Naive thymus-derived CD8-positive, alpha-beta T cell (primary cell): ENCODE results near the gene POR. TPM values are rescaled to one million over a fixed set of nuclear protein-coding genes. Genes with fewer than 3 reads are reported as not detected.
"Not testable (repeated sequence)": the region's sequence is repeated elsewhere in the genome, so short reads cannot be mapped to it uniquely, and the experiment has no call there.

Source experiments
- ATAC-seq, 2 donors: fragments of 150-1000 bp; cut with Tn5 transposase in 1 of 2; sonication (Bioruptor Pico), chemical (Tn5 transposase) in 1 of 2; 1 replicate in 1 of 2; 2 replicates in 1 of 2; pipeline ENCODE4 v1.10.0; 2021; ENCODE audit warnings: mild to moderate bottlenecking in 2 of 2, moderate library complexity in 2 of 2
- POLR2A ChIA-PET: fragments of 350-600 bp; sonication (Branson Sonifier 250); formaldehyde crosslinking; loops from one replicate; lab custom pipeline; 2021; ENCODE audit warnings: antibody characterized with exemption; lab: Charles Lee
- DNase-seq, 10 donors: peaks; one replicate each; pipeline versions ENCODE4 v3.0.0 to v3.0.0-alpha.2; 2020 to 2022
- H3K27ac Mint-ChIP-seq, 10 donors: one replicate each; pipeline ENCODE4 v1.8.0; 2020 to 2022; ENCODE audit warnings: mild to moderate bottlenecking in 10 of 10, mixed read lengths in 10 of 10, moderate library complexity in 4 of 10, inconsistent platforms in 1 of 10
- H3K27me3 Mint-ChIP-seq, 5 donors: one replicate each; pipeline ENCODE4 v1.8.0; 2021 to 2022; ENCODE audit warnings: mixed read lengths in 5 of 5
- H3K36me3 Mint-ChIP-seq, 3 donors: one replicate each; pipeline ENCODE4 v1.8.0; 2020 to 2022; ENCODE audit warnings: mixed read lengths in 3 of 3, mild to moderate bottlenecking in 2 of 3, inconsistent platforms in 1 of 3
- H3K4me1 Mint-ChIP-seq, 4 donors: one replicate each; pipeline ENCODE4 v1.8.0; 2021 to 2022; ENCODE audit warnings: mixed read lengths in 4 of 4
- H3K4me3 Mint-ChIP-seq, 10 donors: one replicate each; pipeline ENCODE4 v1.8.0; 2020 to 2022; ENCODE audit warnings: mild to moderate bottlenecking in 10 of 10, mixed read lengths in 10 of 10, moderate library complexity in 6 of 10, inconsistent platforms in 1 of 10
- H3K9me3 Mint-ChIP-seq, 9 donors: one replicate each; pipeline ENCODE4 v1.8.0; 2020 to 2022; ENCODE audit warnings: mixed read lengths in 9 of 9, mild to moderate bottlenecking in 3 of 9, inconsistent platforms in 1 of 9, moderate library complexity in 1 of 9
- polyA plus RNA-seq, 3 donors: library from polyadenylated mRNA; unstranded; fragments of 300-500 nt; fragmentation: Illumina TruSeq; gene quantifications; one replicate each; pipeline ENCODE4 v1.2.3, GENCODE V29; 2021
- total RNA-seq, 8 experiments: library from RNA in 2 of 8; stranded (reverse) in 2 of 8; gene quantifications; one replicate each; pipeline ENCODE4 v1.2.3 and lab custom pipeline; 2021 to 2026

The POR gene
- total and polyA plus RNA-seq, 5 experiments from 2014 or later, result 32.6 to 80.3 (median 51.0) TPM

- POLR2A ChIA-PET, result interaction anchor here (1.1 kb wide), 1 partner anchor 39 kb away, joined by 3 read pairs; the partner anchor contains the start of gene POR
- DNase-seq (no peak), ATAC-seq (no peak)
- Mint-ChIP-seq H3K9me3 (no peaks in the 10 kb centered on the region), H3K36me3 (peaks cover 0 to 9% (median 0%) of the 10 kb centered on the region in 3 donors), H3K27ac (peak overlapping the region in 1 of 10 donors; percentile 65), H3K27me3 (no peaks in the 10 kb centered on the region), H3K4me3 (peak overlapping the region in 2 of 10 donors; percentile 11 to 60), H3K4me1 (peaks cover 17 to 31% (median 28%) of the 10 kb centered on the region in 4 donors)
Observed at GRCh38 chr7:75876126-75876881, 38.7 kb upstream of the POR start.

- H3K27ac Mint-ChIP-seq, result peak overlapping the region; percentile 92 to 98 (median 96)
- H3K36me3 Mint-ChIP-seq, result peaks cover 0 to 28% (median 8%) of the 10 kb centered on the region in 3 donors
- no peaks in the 10 kb centered on the region for H3K27me3 Mint-ChIP-seq
- ATAC-seq (peak; percentile 27 to 46), DNase-seq (no peak)
- H3K9me3 Mint-ChIP-seq, result no peaks in the 10 kb centered on the region
- H3K4me1 Mint-ChIP-seq, result peaks cover 21 to 41% (median 37%) of the 10 kb centered on the region in 4 donors
- POLR2A ChIA-PET, result interaction anchor here (0.6 to 2.9 kb wide), 5 partner anchors 37 to 819 kb away, joined by 3 to 33 read pairs (median 4); partner anchors contain the start of genes MDH2, POR and STYXL1
- peak overlapping the region; percentile 93 to 99 (median 96) for H3K4me3 Mint-ChIP-seq
Observed at GRCh38 chr7:75878312-75878768, 36.6 kb upstream of the POR start.

- peak; percentile 90 for ATAC-seq
- POLR2A ChIA-PET, result interaction anchor here (0.6 to 2.9 kb wide), 6 partner anchors 12 to 820 kb away, joined by 3 to 33 read pairs (median 4); partner anchors contain the start of genes MDH2, POR and STYXL1
Observed at GRCh38 chr7:75878769-75879611, 36.0 kb upstream of the POR start, which contains the start of gene RHBDD2. RHBDD2 (plus strand) TSS chr7:75879034; CDS start chr7:75879083, 49 bp downstream.

GRCh38 chr7:75879771-75880184, 35.2 kb upstream of the POR start:
- peak in 8 of 10 donors; percentile 37 to 68 (median 50) for DNase-seq
- H3K9me3 Mint-ChIP-seq, result no peaks in the 10 kb centered on the region
- no peaks in the 10 kb centered on the region for H3K27me3 Mint-ChIP-seq
- H3K4me1 Mint-ChIP-seq, result peaks cover 21 to 44% (median 38%) of the 10 kb centered on the region in 4 donors
- POLR2A ChIA-PET, result interaction anchor here (1.1 to 2.9 kb wide), 2 partner anchors 12 to 35 kb away, joined by 5 to 33 read pairs; partner anchors contain the start of gene POR
- H3K27ac Mint-ChIP-seq, result peak overlapping the region; percentile 92 to 98 (median 97)
- H3K4me3 Mint-ChIP-seq, result peak overlapping the region; percentile 93 to 99 (median 96)
- H3K36me3 Mint-ChIP-seq, result peaks cover 0 to 42% (median 15%) of the 10 kb centered on the region in 3 donors
- peak; percentile 20 to 52 for ATAC-seq

More at GRCh38 chr7:75878769-75879611, 36.0 kb upstream of the POR start, which contains the start of gene RHBDD2:
- Mint-ChIP-seq H3K27me3 (no peaks in the 10 kb centered on the region), H3K27ac (peak within 1 kb of the TSS; percentile 92 to 98 (median 97)), H3K36me3 (peaks cover 0 to 34% (median 11%) of the 10 kb centered on the region in 3 donors), H3K9me3 (no peaks in the 10 kb centered on the region), H3K4me3 (peak within 1 kb of the TSS; percentile 93 to 99 (median 96)), H3K4me1 (peaks cover 21 to 44% (median 37%) of the 10 kb centered on the region in 4 donors)
- DNase-seq, result peak; percentile 82 to 98 (median 94)

- Mint-ChIP-seq H3K27me3 (no peaks in the 10 kb centered on the region), H3K9me3 (no peaks in the 10 kb centered on the region), H3K36me3 (peaks cover 0 to 45% (median 15%) of the 10 kb centered on the region in 3 donors), H3K4me1 (peaks cover 21 to 44% (median 38%) of the 10 kb centered on the region in 4 donors), H3K27ac (peak overlapping the region; percentile 88 to 98 (median 96)), H3K4me3 (peak overlapping the region; percentile 93 to 99 (median 96))
- peak; percentile 4 to 9 for ATAC-seq
- peak in 1 of 10 donors; percentile 4 for DNase-seq
- POLR2A ChIA-PET, result interaction anchor here (1.1 to 2.9 kb wide), 3 partner anchors 11 to 35 kb away, joined by 3 to 33 read pairs (median 5); partner anchors contain the start of gene POR
Observed at GRCh38 chr7:75880242-75880641, 34.7 kb upstream of the POR start.

GRCh38 chr7:75881436-75882095, 33.4 kb upstream of the POR start:
- no peaks in the 10 kb centered on the region for H3K27me3 Mint-ChIP-seq
- peak overlapping the region in 4 of 10 donors; percentile 34 to 52 (median 38) for H3K4me3 Mint-ChIP-seq
- H3K4me1 Mint-ChIP-seq, result peaks cover 21 to 44% (median 39%) of the 10 kb centered on the region in 4 donors
- H3K36me3 Mint-ChIP-seq, result peaks cover 0 to 58% (median 18%) of the 10 kb centered on the region in 3 donors
- POLR2A ChIA-PET, result interaction anchor here (1.7 kb wide), 1 partner anchor 17 kb away, joined by 3 read pairs; no protein-coding TSS in a partner anchor
- no peak for DNase-seq
- no peaks in the 10 kb centered on the region for H3K9me3 Mint-ChIP-seq
- no peak for ATAC-seq
- peak overlapping the region in 7 of 10 donors; percentile 14 to 91 (median 70) for H3K27ac Mint-ChIP-seq

- H3K27ac Mint-ChIP-seq, ATAC-seq: not testable (repeated sequence)
Observed at GRCh38 chr7:75883265-75883824, 31.6 kb upstream of the POR start.

GRCh38 chr7:75884476-75884875, 30.5 kb upstream of the POR start:
- no peak for DNase-seq
- no peak for ATAC-seq
- Mint-ChIP-seq H3K4me1 (peaks cover 16 to 36% (median 29%) of the 10 kb centered on the region in 4 donors), H3K27ac (peak overlapping the region in 1 of 10 donors; percentile 37), H3K9me3 (no peaks in the 10 kb centered on the region), H3K27me3 (no peaks in the 10 kb centered on the region), H3K36me3 (peaks cover 0 to 80% (median 18%) of the 10 kb centered on the region in 3 donors), H3K4me3 (no peak overlapping the region)
- POLR2A ChIA-PET, result interaction anchor here (1.0 kb wide), 1 partner anchor 29 kb away, joined by 3 read pairs; no protein-coding TSS in a partner anchor

More at GRCh38 chr7:75883265-75883824, 31.6 kb upstream of the POR start:
- H3K4me1 Mint-ChIP-seq, result peaks cover 18 to 40% (median 32%) of the 10 kb centered on the region in 4 donors
- H3K9me3 Mint-ChIP-seq, DNase-seq, POLR2A ChIA-PET, H3K27me3 Mint-ChIP-seq, H3K4me3 Mint-ChIP-seq: not testable (repeated sequence)
- H3K36me3 Mint-ChIP-seq, result peaks cover 0 to 73% (median 18%) of the 10 kb centered on the region in 3 donors

GRCh38 chr7:75885036-75885435, 29.9 kb upstream of the POR start:
- POLR2A ChIA-PET, result interaction anchor here (0.5 to 1.0 kb wide), 2 partner anchors 29 to 76 kb away, joined by 3 to 4 read pairs; no protein-coding TSS in a partner anchor
- Mint-ChIP-seq H3K4me3 (no peak overlapping the region), H3K36me3 (peaks cover 0 to 80% (median 18%) of the 10 kb centered on the region in 3 donors), H3K27me3 (no peaks in the 10 kb centered on the region), H3K4me1 (peaks cover 11 to 31% (median 24%) of the 10 kb centered on the region in 4 donors), H3K27ac (peak overlapping the region in 1 of 10 donors; percentile 37), H3K9me3 (no peaks in the 10 kb centered on the region)
- ATAC-seq (no peak), DNase-seq (no peak)

- H3K27me3 Mint-ChIP-seq, result no peaks in the 10 kb centered on the region
- H3K4me3 Mint-ChIP-seq, result no peak overlapping the region
- peak overlapping the region in 4 of 10 donors; percentile 9 to 77 (median 44) for H3K27ac Mint-ChIP-seq
- no peaks in the 10 kb centered on the region for H3K9me3 Mint-ChIP-seq
- H3K4me1 Mint-ChIP-seq, result peaks cover 5 to 14% (median 7%) of the 10 kb centered on the region in 4 donors
- POLR2A ChIA-PET, result no interaction called here
- no peak for DNase-seq
- no peak for ATAC-seq
- H3K36me3 Mint-ChIP-seq, result peaks cover 0 to 57% (median 12%) of the 10 kb centered on the region in 3 donors
Observed at GRCh38 chr7:75887669-75888369, 27.1 kb upstream of the POR start.
